ACC112 (cell line): ENCODE results near the gene ALOX15.
"Not testable (repeated sequence)": the region's sequence is repeated elsewhere in the genome, so short reads cannot be mapped to it uniquely, and the experiment has no call there.

Source experiments
- H2AFZ ChIP-seq: fragments of 200-600 bp; sonication (generic); one replicate; pipeline ENCODE4 v1.6.0; 2017; ENCODE audit warnings: antibody characterized with exemption, low read length; ENCODE audit not compliant: unreplicated experiment
- H3K27ac ChIP-seq: fragments of 200-600 bp; sonication (generic); 2 replicates; pipeline ENCODE4 v1.5.1; 2014; ENCODE audit warnings: low read depth, mild to moderate bottlenecking, antibody characterized with exemption, low read length, moderate library complexity
- H3K27me3 ChIP-seq: fragments of 200-600 bp; sonication (generic); 2 replicates; pipeline ENCODE4 v1.6.1; 2014; ENCODE audit warnings: mild to moderate bottlenecking, antibody characterized with exemption, low read length, moderate library complexity, mixed read lengths; ENCODE audit not compliant: insufficient read depth
- H3K36me3 ChIP-seq: fragments of 200-600 bp; sonication (generic); 2 replicates; pipeline ENCODE4 v1.6.1; 2016; ENCODE audit warnings: mild to moderate bottlenecking, antibody characterized with exemption, low read length, moderate library complexity, mixed read lengths; ENCODE audit not compliant: insufficient read depth
- H3K4me1 ChIP-seq: fragments of 200-600 bp; sonication (generic); one replicate; pipeline ENCODE4 v1.6.1; 2016; ENCODE audit warnings: low read length, mixed read lengths; ENCODE audit not compliant: insufficient read depth, unreplicated experiment, control insufficient read depth
- H3K4me3 ChIP-seq: fragments of 200-600 bp; sonication (generic); 2 replicates; pipeline ENCODE4 v1.5.1; 2014; ENCODE audit warnings: mild to moderate bottlenecking, low read depth, low read length
- H3K79me2 ChIP-seq: fragments of 200-600 bp; sonication (generic); one replicate; pipeline ENCODE4 v1.6.0; 2016; ENCODE audit warnings: low read length; ENCODE audit not compliant: control insufficient read depth, unreplicated experiment, insufficient read depth

The ALOX15 gene

DNA sequence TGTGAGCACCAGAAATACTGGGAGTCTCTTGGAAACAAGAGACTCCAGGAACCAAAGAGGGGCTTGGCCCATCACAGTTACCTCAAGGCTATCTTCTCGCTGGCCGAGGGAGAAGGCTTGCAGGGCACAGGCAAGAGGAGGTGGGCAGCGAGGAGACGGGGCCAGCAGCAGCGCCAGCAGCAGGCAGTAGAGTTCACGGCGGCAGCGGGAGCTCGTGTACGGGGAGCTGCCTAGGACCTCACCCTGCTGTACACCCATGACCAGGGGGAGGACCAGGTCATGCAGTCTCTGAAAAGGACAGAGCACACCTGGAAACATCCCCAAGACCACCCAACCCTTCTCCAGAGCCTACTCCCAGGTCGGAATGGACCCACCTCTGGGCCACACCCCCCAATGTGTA is 31.7 kb upstream of the ALOX15 start:
- Histone ChIP-seq H2AFZ (no peak overlapping the region), H3K4me3 (no peak overlapping the region), H3K36me3 (peaks cover 12% of the 10 kb centered on the region), H3K79me2 (no peaks in the 10 kb centered on the region), H3K27ac (no peak overlapping the region), H3K27me3 (no peaks in the 10 kb centered on the region), H3K4me1 (peaks cover 7% of the 10 kb centered on the region)

- H3K27me3 ChIP-seq, result no peaks in the 10 kb centered on the region
- H3K4me3 ChIP-seq, result no peak overlapping the region
- no peak overlapping the region for H2AFZ ChIP-seq
- H3K4me1 ChIP-seq, result peaks cover 6% of the 10 kb centered on the region
- H3K36me3 ChIP-seq, result peaks cover 12% of the 10 kb centered on the region
- no peaks in the 10 kb centered on the region for H3K79me2 ChIP-seq
- no peak overlapping the region for H3K27ac ChIP-seq
These were observed 31.3 kb upstream of the ALOX15 start for GRCh38 chr17:4672751-4673150.

- Histone ChIP-seq H3K4me3 (no peak overlapping the region), H3K79me2 (no peaks in the 10 kb centered on the region), H3K4me1 (peaks cover 6% of the 10 kb centered on the region), H2AFZ (no peak overlapping the region), H3K27ac (no peak overlapping the region), H3K36me3 (peaks cover 12% of the 10 kb centered on the region), H3K27me3 (no peaks in the 10 kb centered on the region)
These were observed 30.7 kb upstream of the ALOX15 start for GRCh38 chr17:4672055-4672630.

GRCh38 chr17:4667166-4667565 is 25.7 kb upstream of the ALOX15 start:
- H3K36me3 ChIP-seq, result peaks cover 12% of the 10 kb centered on the region
- no peak overlapping the region for H3K4me3 ChIP-seq
- no peaks in the 10 kb centered on the region for H3K79me2 ChIP-seq
- no peak overlapping the region for H3K27ac ChIP-seq
- H3K4me1 ChIP-seq, result no peaks in the 10 kb centered on the region
- H2AFZ ChIP-seq, result no peak overlapping the region
- peaks cover 21% of the 10 kb centered on the region for H3K27me3 ChIP-seq

DNA sequence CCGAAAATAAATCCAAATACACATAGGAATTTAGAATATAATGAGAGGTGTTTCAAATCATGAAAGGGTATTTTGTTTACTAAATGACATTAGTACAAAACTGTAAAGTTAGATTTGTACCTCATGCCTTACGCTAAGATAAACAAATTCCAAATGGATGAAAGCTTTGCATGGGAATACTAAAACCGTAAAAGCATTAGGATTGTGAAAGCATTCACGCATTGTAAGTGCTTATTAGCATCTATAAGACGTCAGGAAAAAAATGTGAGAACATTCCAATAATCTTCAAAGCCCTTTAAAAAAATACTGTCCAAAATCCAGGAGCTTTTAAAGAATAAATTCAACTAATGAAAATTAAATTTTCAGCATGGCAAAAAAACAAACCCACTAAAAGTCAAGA is 24.8 kb upstream of the ALOX15 start:
- peaks cover 12% of the 10 kb centered on the region for H3K36me3 ChIP-seq
- H2AFZ ChIP-seq, result no peak overlapping the region
- peaks cover 21% of the 10 kb centered on the region for H3K27me3 ChIP-seq
- no peak overlapping the region for H3K27ac ChIP-seq
- no peaks in the 10 kb centered on the region for H3K79me2 ChIP-seq
- H3K4me3 ChIP-seq, result no peak overlapping the region
- H3K4me1 ChIP-seq, result no peaks in the 10 kb centered on the region

DNA sequence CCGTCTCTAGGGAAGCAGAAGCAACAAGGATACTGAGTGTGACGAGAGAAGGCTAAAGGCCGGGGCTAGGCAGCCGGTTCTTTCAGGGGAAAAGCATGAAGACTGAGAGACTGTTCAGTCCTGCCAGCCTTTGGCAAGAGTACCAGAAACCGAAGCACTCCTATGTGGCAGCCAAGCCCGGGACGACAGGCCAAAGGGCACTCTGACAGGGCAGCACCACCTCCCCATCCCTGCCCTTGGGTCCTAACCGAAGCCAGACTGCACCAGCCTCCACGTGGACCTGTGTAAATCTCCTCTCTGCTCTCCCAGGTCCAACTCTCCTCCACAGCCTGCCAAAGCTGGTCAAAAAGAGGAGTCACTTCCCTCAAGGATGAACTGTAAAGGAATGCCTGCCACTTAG is 23.5 kb upstream of the ALOX15 start:
- peaks cover 21% of the 10 kb centered on the region for H3K27me3 ChIP-seq
- no peaks in the 10 kb centered on the region for H3K4me1 ChIP-seq
- peaks cover 6% of the 10 kb centered on the region; the same call in 1 of the 2 replicates for H3K36me3 ChIP-seq
- H3K79me2 ChIP-seq, result no peaks in the 10 kb centered on the region
- H3K4me3 ChIP-seq, result no peak overlapping the region
- no peak overlapping the region for H2AFZ ChIP-seq
- no peak overlapping the region for H3K27ac ChIP-seq

DNA sequence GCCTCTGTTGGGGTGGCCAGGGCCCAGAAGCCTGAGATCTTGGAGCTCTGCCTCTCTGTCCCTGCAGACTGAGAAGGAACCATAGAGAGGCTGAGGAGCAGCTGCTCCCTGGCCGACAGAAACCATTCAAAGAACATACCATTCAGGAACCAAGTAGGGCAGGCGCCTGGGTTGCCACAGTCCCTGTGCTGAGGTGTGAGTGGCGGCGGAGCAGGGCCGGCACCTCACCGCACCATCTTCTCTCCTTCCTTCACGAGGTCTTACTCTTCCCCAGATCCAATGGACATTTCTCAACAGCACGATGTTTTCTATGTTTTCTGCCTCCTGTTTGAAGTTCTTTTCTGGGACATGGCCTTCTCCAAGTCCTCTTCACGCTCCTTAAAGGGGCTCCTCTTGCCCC is 22.8 kb upstream of the ALOX15 start:
- Histone ChIP-seq H3K4me3 (no peak overlapping the region), H3K4me1 (no peaks in the 10 kb centered on the region), H3K36me3 (no peaks in the 10 kb centered on the region), H3K27ac (no peak overlapping the region), H3K79me2 (no peaks in the 10 kb centered on the region), H2AFZ (no peak overlapping the region), H3K27me3 (peaks cover 21% of the 10 kb centered on the region)

DNA sequence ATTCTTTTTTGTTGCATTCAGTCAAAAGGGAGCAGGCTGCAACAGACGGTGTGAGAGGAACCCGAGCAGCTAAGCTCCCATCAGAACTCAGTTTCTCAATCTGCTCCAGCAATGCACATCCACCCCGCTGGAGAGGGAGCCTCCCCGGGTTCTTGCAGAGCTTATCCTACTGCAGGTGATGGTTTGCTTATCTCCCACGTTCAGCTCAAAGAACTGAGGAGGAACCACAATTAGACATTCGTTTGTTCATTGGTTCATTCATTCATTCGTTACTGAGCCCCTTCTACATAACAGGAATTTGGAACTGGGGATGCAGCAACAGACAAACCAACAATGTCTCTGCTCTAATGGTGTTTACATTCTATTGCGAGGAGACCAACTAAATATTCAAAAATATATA is 22.2 kb upstream of the ALOX15 start:
- no peak overlapping the region for H2AFZ ChIP-seq
- H3K27ac ChIP-seq, result no peak overlapping the region
- peaks cover 21% of the 10 kb centered on the region for H3K27me3 ChIP-seq
- no peak overlapping the region for H3K4me3 ChIP-seq
- H3K79me2 ChIP-seq, result no peaks in the 10 kb centered on the region
- no peaks in the 10 kb centered on the region for H3K4me1 ChIP-seq
- no peaks in the 10 kb centered on the region for H3K36me3 ChIP-seq

DNA sequence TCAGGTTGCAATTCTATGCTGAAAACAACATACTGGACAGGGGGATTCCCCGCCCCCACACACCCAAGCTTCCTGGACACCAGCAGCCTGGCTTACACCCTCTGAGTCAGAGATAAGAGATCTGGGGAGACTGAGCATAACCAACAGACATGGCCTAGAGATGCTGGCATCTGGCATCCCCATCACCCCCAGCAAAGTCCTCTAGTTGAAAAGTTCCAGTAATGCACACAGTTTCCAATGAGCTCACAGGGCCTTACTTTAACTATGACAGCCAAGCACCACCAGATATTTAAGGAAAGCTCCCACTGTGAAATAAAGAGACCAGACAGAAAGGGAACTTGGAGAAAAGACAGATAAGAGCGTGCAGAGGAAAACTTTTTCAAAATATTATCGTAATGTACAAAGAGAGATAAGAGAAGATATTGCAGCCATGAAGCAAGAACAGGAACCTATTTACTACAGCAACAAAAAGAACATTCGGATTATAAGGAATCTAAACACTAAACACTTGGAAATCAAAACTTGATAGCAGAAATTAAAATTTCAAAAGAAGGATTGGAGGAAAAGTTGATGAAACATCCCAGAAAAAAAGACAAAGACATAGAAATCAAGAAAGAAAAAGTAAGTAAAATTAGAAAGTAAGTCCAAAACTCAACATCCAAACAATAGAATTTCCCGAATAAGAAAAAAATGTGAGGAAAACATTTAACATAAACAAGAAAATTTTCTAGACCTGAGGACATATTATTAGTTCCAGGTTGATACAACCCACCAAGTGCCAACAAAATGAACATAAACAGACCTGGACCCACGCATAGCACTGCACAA is 17.2 kb upstream of the ALOX15 start:
- Histone ChIP-seq H3K4me1 (no peaks in the 10 kb centered on the region), H2AFZ (no peak overlapping the region), H3K79me2 (no peaks in the 10 kb centered on the region), H3K27me3 (peaks cover 5% of the 10 kb centered on the region; the same call in 1 of the 2 replicates), H3K36me3 (no peaks in the 10 kb centered on the region), H3K27ac (no peak overlapping the region), H3K4me3 (no peak overlapping the region)

GRCh38 chr17:4657678-4658077 is 16.2 kb upstream of the ALOX15 start:
- H3K36me3 ChIP-seq, result no peaks in the 10 kb centered on the region
- no peak overlapping the region for H3K27ac ChIP-seq
- no peak overlapping the region for H3K4me3 ChIP-seq
- H3K79me2 ChIP-seq, result no peaks in the 10 kb centered on the region
- H2AFZ ChIP-seq, result no peak overlapping the region
- H3K27me3 ChIP-seq, result peaks cover 5% of the 10 kb centered on the region; the same call in 1 of the 2 replicates
- H3K4me1 ChIP-seq, result no peaks in the 10 kb centered on the region

DNA sequence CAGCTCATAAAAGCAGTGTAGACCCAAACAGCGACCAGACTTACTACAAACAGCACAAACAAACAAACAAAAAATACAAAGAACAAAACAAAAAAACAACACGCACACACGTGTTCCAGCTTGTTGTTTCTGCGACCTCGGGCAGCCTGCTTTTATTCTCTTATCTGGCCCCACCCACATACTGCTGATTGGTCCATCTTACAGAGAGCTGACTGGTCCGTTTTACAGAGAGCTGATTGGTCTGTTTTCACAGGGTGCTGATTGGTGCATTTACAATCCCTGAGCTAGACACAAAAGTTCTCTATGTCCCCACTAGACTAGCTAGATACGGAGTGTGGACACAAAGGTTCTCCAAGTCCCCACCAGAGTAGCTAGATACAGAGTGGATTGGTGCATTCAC is 14.5 kb upstream of the ALOX15 start:
- H3K4me1 ChIP-seq, H3K27me3 ChIP-seq, H3K27ac ChIP-seq, H2AFZ ChIP-seq, H3K4me3 ChIP-seq, H3K36me3 ChIP-seq, H3K79me2 ChIP-seq: not testable (repeated sequence)
